Neural progenitor cell (in vitro differentiated cells): ENCODE results near the gene RNF11. TPM values are rescaled to one million over a fixed set of nuclear protein-coding genes. Genes with fewer than 3 reads are reported as not detected.
A peak's percentile ranks its signal among the peaks of the same experiment; 100 is the strongest.

Experiments
- DNase-seq: peaks from one replicate; pipeline ENCODE4 v3.0.0-alpha.2; 2016; ENCODE audit warnings: low spot score
- H2AFZ ChIP-seq: fragments of 200-600 bp; sonication (generic); replicated peaks from 2 replicates; pipeline ENCODE4 v1.6.1; 2016; ENCODE audit warnings: antibody characterized with exemption
- H3F3A ChIP-seq: fragments of 200-600 bp; sonication (generic); 2 replicates; pipeline ENCODE4 v1.6.1; 2016; ENCODE audit warnings: antibody characterized with exemption, low read depth
- H3K27ac ChIP-seq: fragments of 200-600 bp; sonication (generic); 2 replicates; pipeline ENCODE4 v1.5.1; 2016; ENCODE audit warnings: mild to moderate bottlenecking
- H3K27me3 ChIP-seq: fragments of 200-600 bp; sonication (generic); 2 replicates; pipeline ENCODE4 v1.6.1; 2016; ENCODE audit warnings: mild to moderate bottlenecking, moderate library complexity
- H3K36me3 ChIP-seq: fragments of 200-600 bp; sonication (generic); 2 replicates; pipeline ENCODE4 v1.5.1; 2016
- H3K4me1 ChIP-seq: fragments of 200-600 bp; sonication (generic); 2 replicates; pipeline ENCODE4 v1.6.1; 2016; ENCODE audit warnings: mixed run types
- H3K4me2 ChIP-seq: fragments of 200-600 bp; sonication (generic); 2 replicates; pipeline ENCODE4 v1.6.1; 2016
- H3K4me3 ChIP-seq: fragments of 200-600 bp; sonication (generic); 2 replicates; pipeline ENCODE4 v1.5.1; 2016
- H3K79me2 ChIP-seq: fragments of 200-600 bp; sonication (generic); 2 replicates; pipeline ENCODE4 v1.6.1; 2016; ENCODE audit warnings: low read depth
- H3K9ac ChIP-seq: fragments of 200-600 bp; sonication (generic); 2 replicates; pipeline ENCODE4 v1.6.1; 2016
- H3K9me3 ChIP-seq: fragments of 200-600 bp; sonication (generic); 2 replicates; pipeline ENCODE4 v1.5.1; 2016; ENCODE audit warnings: low read depth
- H4K20me1 ChIP-seq: fragments of 200-600 bp; sonication (generic); 2 replicates; pipeline ENCODE4 v1.6.1; 2016; ENCODE audit warnings: low read depth
- H3K27ac Mint-ChIP-seq: 3 replicates; pipeline ENCODE4 v1.8.0; 2021; ENCODE audit warnings: mixed read lengths
- H3K27me3 Mint-ChIP-seq: 2 replicates; pipeline ENCODE4 v1.8.0; 2022; ENCODE audit warnings: low read depth, mild to moderate bottlenecking, inconsistent platforms, moderate library complexity, mixed read lengths; ENCODE audit not compliant: insufficient read depth
- H3K36me3 Mint-ChIP-seq: 3 replicates; pipeline ENCODE4 v1.8.0; 2021; ENCODE audit warnings: mixed read lengths
- H3K4me1 Mint-ChIP-seq: 3 replicates; pipeline ENCODE4 v1.8.0; 2021; ENCODE audit warnings: mixed read lengths
- H3K4me3 Mint-ChIP-seq: 3 replicates; pipeline ENCODE4 v1.8.0; 2021; ENCODE audit warnings: mild to moderate bottlenecking, moderate library complexity, mixed read lengths
- H3K9me3 Mint-ChIP-seq: 3 replicates; pipeline ENCODE4 v1.8.0; 2020; ENCODE audit warnings: mixed read lengths
- EZH2 ChIP-seq: fragments of 200-600 bp; sonication (generic); IDR thresholded peaks from 2 replicates; pipeline ENCODE4 v1.6.1; 2017; ENCODE audit warnings: antibody characterized with exemption, mild to moderate bottlenecking, moderate library complexity
- EZH2phosphoT487 ChIP-seq: fragments of 200-600 bp; sonication (generic); IDR thresholded peaks from 2 replicates; pipeline ENCODE4 v1.6.1; 2017; ENCODE audit warnings: antibody characterized with exemption
- total RNA-seq: library from RNA; depleted of rRNA; stranded (reverse); fragments of >200 nt; gene quantifications from 2 replicates; pipeline ENCODE4 v1.2.3, GENCODE V29; 2015; ENCODE audit warnings: low replicate concordance
- TF ChIP-seq, protein P1 (sequence below): fragments of 200-600 bp; sonication (generic); IDR thresholded peaks from 2 replicates; pipeline ENCODE4 v1.5.1; 2017; ENCODE audit warnings: antibody characterized with exemption, mild to moderate bottlenecking

RNF11 gene
- total RNA-seq, 1 donor from 2014 or later = 108 TPM

DNA sequence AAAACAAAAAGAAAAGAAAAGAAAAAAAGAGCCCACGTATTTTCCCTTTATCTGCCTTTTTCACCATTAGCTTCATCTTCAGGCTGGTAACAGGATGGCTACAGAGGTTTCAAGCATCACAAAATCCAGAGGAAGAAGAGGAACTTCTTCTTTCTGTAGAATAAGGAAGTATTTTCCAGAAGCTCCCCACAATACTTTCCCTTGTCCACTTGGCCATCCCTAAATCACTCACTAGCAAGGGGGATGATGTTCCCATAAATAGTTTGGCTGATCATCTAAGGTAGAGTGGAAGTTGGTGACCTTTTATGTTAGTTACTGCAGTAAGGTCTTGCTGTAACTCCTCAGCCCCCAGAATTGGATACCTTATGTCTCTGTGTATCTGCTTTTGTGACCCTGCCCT, 45.1 kb upstream of the RNF11 start:
- H3K79me2 ChIP-seq = no peaks in the 10 kb centered on the region
- no peak overlapping the region for H3K4me3 Mint-ChIP-seq
- H3F3A ChIP-seq = no peaks in the 10 kb centered on the region
- H3K9me3 Mint-ChIP-seq = no peaks in the 10 kb centered on the region
- H4K20me1 ChIP-seq = no peaks in the 10 kb centered on the region
- TF ChIP-seq EZH2phosphoT487 (no peak), EZH2 (no peak)
- TF ChIP-seq, protein P1, sequence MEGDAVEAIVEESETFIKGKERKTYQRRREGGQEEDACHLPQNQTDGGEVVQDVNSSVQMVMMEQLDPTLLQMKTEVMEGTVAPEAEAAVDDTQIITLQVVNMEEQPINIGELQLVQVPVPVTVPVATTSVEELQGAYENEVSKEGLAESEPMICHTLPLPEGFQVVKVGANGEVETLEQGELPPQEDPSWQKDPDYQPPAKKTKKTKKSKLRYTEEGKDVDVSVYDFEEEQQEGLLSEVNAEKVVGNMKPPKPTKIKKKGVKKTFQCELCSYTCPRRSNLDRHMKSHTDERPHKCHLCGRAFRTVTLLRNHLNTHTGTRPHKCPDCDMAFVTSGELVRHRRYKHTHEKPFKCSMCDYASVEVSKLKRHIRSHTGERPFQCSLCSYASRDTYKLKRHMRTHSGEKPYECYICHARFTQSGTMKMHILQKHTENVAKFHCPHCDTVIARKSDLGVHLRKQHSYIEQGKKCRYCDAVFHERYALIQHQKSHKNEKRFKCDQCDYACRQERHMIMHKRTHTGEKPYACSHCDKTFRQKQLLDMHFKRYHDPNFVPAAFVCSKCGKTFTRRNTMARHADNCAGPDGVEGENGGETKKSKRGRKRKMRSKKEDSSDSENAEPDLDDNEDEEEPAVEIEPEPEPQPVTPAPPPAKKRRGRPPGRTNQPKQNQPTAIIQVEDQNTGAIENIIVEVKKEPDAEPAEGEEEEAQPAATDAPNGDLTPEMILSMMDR = no peak
- no peak overlapping the region for H3K4me2 ChIP-seq
- H3K36me3 Mint-ChIP-seq = no peaks in the 10 kb centered on the region
- H3K27me3 ChIP-seq = no peaks in the 10 kb centered on the region
- no peak overlapping the region for H3K27ac ChIP-seq
- H3K4me1 Mint-ChIP-seq = no peaks in the 10 kb centered on the region
- no peaks in the 10 kb centered on the region for H3K9me3 ChIP-seq
- DNase-seq = no peak
- no peaks in the 10 kb centered on the region for H3K4me1 ChIP-seq
- H3K27ac Mint-ChIP-seq = no peak overlapping the region
- no peaks in the 10 kb centered on the region for H3K27me3 Mint-ChIP-seq
- no peak overlapping the region for H2AFZ ChIP-seq
- H3K36me3 ChIP-seq = no peaks in the 10 kb centered on the region
- H3K9ac ChIP-seq = no peak overlapping the region
- H3K4me3 ChIP-seq = no peak overlapping the region

DNA sequence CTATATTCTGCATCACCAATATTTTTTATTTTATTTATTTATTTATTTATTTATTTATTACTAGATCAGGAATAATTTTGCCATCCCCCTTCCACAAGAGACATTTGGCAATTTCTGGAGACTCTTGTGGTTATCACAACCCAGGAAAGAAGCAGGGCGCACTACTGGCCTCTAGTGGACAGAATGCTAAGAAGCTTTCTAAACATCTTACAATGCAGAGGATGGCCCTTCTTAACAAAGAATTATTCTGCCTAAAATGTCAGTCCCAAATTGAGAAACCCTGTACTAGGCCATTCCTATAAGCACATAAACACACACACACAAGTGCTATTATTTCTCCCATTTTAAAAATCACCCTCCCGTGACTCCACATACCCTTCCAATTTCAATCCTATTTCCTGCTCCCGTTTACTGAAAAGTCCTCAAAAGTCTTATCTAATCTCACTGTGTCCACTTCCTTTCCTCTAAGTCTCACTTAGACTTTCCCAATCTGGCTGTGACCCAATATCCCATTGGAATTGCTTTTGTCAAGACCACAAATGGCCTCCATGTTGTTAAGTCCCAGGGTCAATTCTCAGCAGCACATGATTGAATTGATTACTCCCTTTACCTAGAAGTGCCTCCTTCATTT, 43.7 kb upstream of the RNF11 start:
- H3K9me3 Mint-ChIP-seq = no peaks in the 10 kb centered on the region

GRCh38 chr1:51193564-51193963, 42.5 kb upstream of the RNF11 start:
- no peak overlapping the region for H3K4me3 Mint-ChIP-seq
- TF ChIP-seq, protein P1 = no peak
- TF ChIP-seq EZH2phosphoT487 (no peak), EZH2 (no peak)
- no peak overlapping the region for H3K4me2 ChIP-seq
- no peaks in the 10 kb centered on the region for H3K36me3 Mint-ChIP-seq
- H3K27me3 Mint-ChIP-seq = peaks cover 2% of the 10 kb centered on the region
- H3K9ac ChIP-seq = no peak overlapping the region
- H3K27ac Mint-ChIP-seq = no peak overlapping the region
- H4K20me1 ChIP-seq = no peaks in the 10 kb centered on the region
- no peaks in the 10 kb centered on the region for H3K4me1 Mint-ChIP-seq
- no peaks in the 10 kb centered on the region for H3F3A ChIP-seq
- no peaks in the 10 kb centered on the region for H3K79me2 ChIP-seq
- no peaks in the 10 kb centered on the region for H3K9me3 ChIP-seq
- no peak overlapping the region for H3K27ac ChIP-seq
- no peak for DNase-seq
- no peaks in the 10 kb centered on the region for H3K9me3 Mint-ChIP-seq
- H3K4me3 ChIP-seq = no peak overlapping the region
- no peaks in the 10 kb centered on the region for H3K4me1 ChIP-seq
- H3K36me3 ChIP-seq = no peaks in the 10 kb centered on the region
- no peaks in the 10 kb centered on the region for H3K27me3 ChIP-seq
- H2AFZ ChIP-seq = peak overlapping the region; percentile 46

More for the DNA sequence above, 43.7 kb upstream of the RNF11 start:
- TF ChIP-seq, protein P1 = peak; percentile 90
- no peak for TF ChIP-seq EZH2
- Mint-ChIP-seq H3K4me3 (no peak overlapping the region), H3K36me3 (no peaks in the 10 kb centered on the region), H3K4me1 (no peaks in the 10 kb centered on the region), H3K27ac (no peak overlapping the region), H3K27me3 (peaks cover 2% of the 10 kb centered on the region)
- no peaks in the 10 kb centered on the region for H4K20me1 ChIP-seq
- no peaks in the 10 kb centered on the region for H3K36me3 ChIP-seq
- no peak overlapping the region for H3K9ac ChIP-seq
- no peak overlapping the region for H3K4me3 ChIP-seq
- H3K4me2 ChIP-seq = no peak overlapping the region
- peak; percentile 83 for DNase-seq
- H2AFZ ChIP-seq = peak overlapping the region; percentile 23
- H3K9me3 ChIP-seq = no peaks in the 10 kb centered on the region
- no peak overlapping the region for H3K27ac ChIP-seq
- no peaks in the 10 kb centered on the region for H3F3A ChIP-seq
- no peaks in the 10 kb centered on the region for H3K4me1 ChIP-seq
- no peaks in the 10 kb centered on the region for H3K27me3 ChIP-seq
- H3K79me2 ChIP-seq = no peaks in the 10 kb centered on the region
